ENCODE results near the gene PRKAG2.
A peak's percentile ranks its signal among the peaks of the same experiment; 100 is the strongest.

PRKAG2 gene

GRCh38 chr7:151721694-151722093 is 155.2 kb downstream of the PRKAG2 start:
- DNase-seq, result no peak

- DNase-seq, result no peak
Measured at GRCh38 chr7:151721236-151721635, 155.7 kb downstream of the PRKAG2 start.

- DNase-seq, result no peak
Measured at GRCh38 chr7:151720280-151720679, 156.6 kb downstream of the PRKAG2 start.

GRCh38 chr7:151719897-151720242 is 157.0 kb downstream of the PRKAG2 start:
- DNase-seq, result no peak

- no peak for DNase-seq
Measured at GRCh38 chr7:151719031-151719896, 157.7 kb downstream of the PRKAG2 start.

GRCh38 chr7:151717918-151718317 is 159.0 kb downstream of the PRKAG2 start:
- no peak for DNase-seq

GRCh38 chr7:151717415-151717814 is 159.5 kb downstream of the PRKAG2 start:
- no peak for DNase-seq

GRCh38 chr7:151716323-151716722 is 160.6 kb downstream of the PRKAG2 start:
- DNase-seq, result no peak

GRCh38 chr7:151715666-151716315 is 161.1 kb downstream of the PRKAG2 start:
- DNase-seq, result peak; percentile 63

GRCh38 chr7:151714201-151714600 is 162.7 kb downstream of the PRKAG2 start:
- DNase-seq, result no peak

- DNase-seq, result no peak
Measured at GRCh38 chr7:151712810-151713125, 164.1 kb downstream of the PRKAG2 start.

- no peak for DNase-seq
Measured at GRCh38 chr7:151711906-151712809, 164.8 kb downstream of the PRKAG2 start.

GRCh38 chr7:151711435-151711872 is 165.5 kb downstream of the PRKAG2 start:
- no peak for DNase-seq

GRCh38 chr7:151710646-151711434 is 166.1 kb downstream of the PRKAG2 start:
- DNase-seq, result no peak

- no peak for DNase-seq
Measured at GRCh38 chr7:151710121-151710640, 166.7 kb downstream of the PRKAG2 start.

- no peak for DNase-seq
Measured at GRCh38 chr7:151709141-151710038, 167.5 kb downstream of the PRKAG2 start.

GRCh38 chr7:151708610-151709009 is 168.3 kb downstream of the PRKAG2 start:
- DNase-seq, result no peak

- DNase-seq, result no peak
Measured at GRCh38 chr7:151707757-151708156, 169.2 kb downstream of the PRKAG2 start.

- DNase-seq, result no peak
Measured at GRCh38 chr7:151707105-151707469, 169.8 kb downstream of the PRKAG2 start.

- DNase-seq, result no peak
Measured at GRCh38 chr7:151706277-151707104, 170.4 kb downstream of the PRKAG2 start.

All from suppressor macrophage treated with lipopolysaccharide for 4 hours (primary cell).